DOHH2 (cell line): ENCODE data around the gene GTF3A.

ENCODE experiments used
- H3F3A ChIP-seq: fragments of 200-600 bp; sonication (generic), shearing (Covaris generic); 2 replicates; pipeline ENCODE4 v1.6.0; 2016; ENCODE audit warnings: antibody characterized with exemption, mild to moderate bottlenecking; ENCODE audit not compliant: control insufficient read depth, insufficient read depth
- H3K27ac ChIP-seq: fragments of 200-600 bp; sonication (generic); 2 replicates; pipeline ENCODE4 v1.5.1; 2014; ENCODE audit warnings: low read depth, mild to moderate bottlenecking, low read length, moderate library complexity
- H3K27me3 ChIP-seq: fragments of 200-600 bp; sonication (generic); 2 replicates; pipeline ENCODE4 v1.6.1; 2014; ENCODE audit warnings: mild to moderate bottlenecking, low read length, mixed read lengths; ENCODE audit not compliant: control insufficient read depth
- H3K36me3 ChIP-seq: fragments of 200-600 bp; sonication (generic); 2 replicates; pipeline ENCODE4 v1.6.1; 2014; ENCODE audit warnings: mild to moderate bottlenecking, low read length, moderate library complexity, mixed read lengths; ENCODE audit not compliant: control insufficient read depth
- H3K4me1 ChIP-seq: fragments of 200-600 bp; sonication (generic); 2 replicates; pipeline ENCODE4 v1.6.1; 2014; ENCODE audit warnings: mild to moderate bottlenecking, low read length, mixed read lengths; ENCODE audit not compliant: control insufficient read depth
- H3K4me2 ChIP-seq: fragments of 200-600 bp; sonication (generic); 2 replicates; pipeline ENCODE4 v1.6.0; 2014; ENCODE audit warnings: mild to moderate bottlenecking, low read length, moderate library complexity
- H3K4me3 ChIP-seq: fragments of 200-600 bp; sonication (generic); 2 replicates; pipeline ENCODE4 v1.5.1; 2014; ENCODE audit warnings: mild to moderate bottlenecking, low read length, mixed read lengths
- H3K79me2 ChIP-seq: fragments of 200-600 bp; sonication (generic); 2 replicates; pipeline ENCODE4 v1.6.1; 2014; ENCODE audit warnings: mild to moderate bottlenecking, low read length, mixed read lengths; ENCODE audit not compliant: control insufficient read depth
- H3K9me2 ChIP-seq: fragments of 200-600 bp; sonication (generic); replicated peaks from 2 replicates; pipeline ENCODE4 v1.6.1; 2014; ENCODE audit warnings: mild to moderate bottlenecking, low read length, mixed read lengths; ENCODE audit not compliant: control insufficient read depth
- H3K9me3 ChIP-seq: fragments of 200-600 bp; sonication (generic); 2 replicates; pipeline ENCODE4 v1.6.1; 2014; ENCODE audit warnings: antibody characterized with exemption, low read length, mixed read lengths; ENCODE audit not compliant: control insufficient read depth, insufficient read depth
- H4K20me1 ChIP-seq: fragments of 200-600 bp; sonication (generic); 2 replicates; pipeline ENCODE4 v1.6.0; 2014; ENCODE audit warnings: low read depth, mild to moderate bottlenecking, antibody characterized with exemption, low read length, moderate library complexity; ENCODE audit not compliant: control insufficient read depth, insufficient read depth
- EZH2phosphoT487 ChIP-seq: fragments of 200-600 bp; sonication (generic); IDR thresholded peaks from 2 replicates; pipeline ENCODE4 v1.6.1; 2017; ENCODE audit warnings: borderline replicate concordance, mild to moderate bottlenecking, antibody characterized with exemption, low read length, moderate library complexity, mixed read lengths
- TF ChIP-seq, protein P1 (sequence below): fragments of 200-600 bp; sonication (generic); IDR thresholded peaks from one replicate; pipeline ENCODE4 v1.5.1; 2014; ENCODE audit warnings: antibody characterized with exemption, mild to moderate bottlenecking, low read depth, low read length; ENCODE audit not compliant: poor library complexity, severe bottlenecking

The GTF3A gene

DNA sequence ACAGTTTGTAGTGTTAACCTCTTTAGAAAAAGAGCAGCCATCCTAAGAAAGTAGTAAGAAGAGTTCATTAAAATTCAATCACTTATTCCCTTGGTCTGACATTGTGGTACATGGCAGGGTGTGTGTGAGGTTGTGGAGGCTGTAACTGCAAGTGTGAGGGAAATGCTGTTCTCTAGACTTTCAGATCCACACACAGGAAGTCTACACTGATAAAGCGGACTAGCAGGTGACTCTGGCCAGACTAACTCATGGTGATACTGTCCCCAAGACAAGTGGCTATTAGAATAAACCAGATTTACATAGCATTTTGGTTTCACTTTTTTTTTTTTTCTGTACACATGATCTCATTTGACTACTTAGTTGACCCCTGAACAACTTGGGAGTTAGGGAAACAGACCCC, 16.0 kb downstream of the GTF3A start:
- H3F3A ChIP-seq, result peaks cover 11% of the 10 kb centered on the region
- H3K9me3 ChIP-seq, result no peaks in the 10 kb centered on the region
- TF ChIP-seq EZH2phosphoT487, result no peak
- TF ChIP-seq, protein P1, sequence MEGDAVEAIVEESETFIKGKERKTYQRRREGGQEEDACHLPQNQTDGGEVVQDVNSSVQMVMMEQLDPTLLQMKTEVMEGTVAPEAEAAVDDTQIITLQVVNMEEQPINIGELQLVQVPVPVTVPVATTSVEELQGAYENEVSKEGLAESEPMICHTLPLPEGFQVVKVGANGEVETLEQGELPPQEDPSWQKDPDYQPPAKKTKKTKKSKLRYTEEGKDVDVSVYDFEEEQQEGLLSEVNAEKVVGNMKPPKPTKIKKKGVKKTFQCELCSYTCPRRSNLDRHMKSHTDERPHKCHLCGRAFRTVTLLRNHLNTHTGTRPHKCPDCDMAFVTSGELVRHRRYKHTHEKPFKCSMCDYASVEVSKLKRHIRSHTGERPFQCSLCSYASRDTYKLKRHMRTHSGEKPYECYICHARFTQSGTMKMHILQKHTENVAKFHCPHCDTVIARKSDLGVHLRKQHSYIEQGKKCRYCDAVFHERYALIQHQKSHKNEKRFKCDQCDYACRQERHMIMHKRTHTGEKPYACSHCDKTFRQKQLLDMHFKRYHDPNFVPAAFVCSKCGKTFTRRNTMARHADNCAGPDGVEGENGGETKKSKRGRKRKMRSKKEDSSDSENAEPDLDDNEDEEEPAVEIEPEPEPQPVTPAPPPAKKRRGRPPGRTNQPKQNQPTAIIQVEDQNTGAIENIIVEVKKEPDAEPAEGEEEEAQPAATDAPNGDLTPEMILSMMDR, result no peak
- H4K20me1 ChIP-seq, result no peaks in the 10 kb centered on the region
- H3K36me3 ChIP-seq, result peaks cover 32% of the 10 kb centered on the region
- no peak overlapping the region for H3K4me3 ChIP-seq
- H3K9me2 ChIP-seq, result no peaks in the 10 kb centered on the region
- H3K4me2 ChIP-seq, result no peak overlapping the region
- no peak overlapping the region for H3K27ac ChIP-seq
- peaks cover under 1% of the 10 kb centered on the region for H3K79me2 ChIP-seq
- H3K4me1 ChIP-seq, result no peaks in the 10 kb centered on the region
- H3K27me3 ChIP-seq, result no peaks in the 10 kb centered on the region

DNA sequence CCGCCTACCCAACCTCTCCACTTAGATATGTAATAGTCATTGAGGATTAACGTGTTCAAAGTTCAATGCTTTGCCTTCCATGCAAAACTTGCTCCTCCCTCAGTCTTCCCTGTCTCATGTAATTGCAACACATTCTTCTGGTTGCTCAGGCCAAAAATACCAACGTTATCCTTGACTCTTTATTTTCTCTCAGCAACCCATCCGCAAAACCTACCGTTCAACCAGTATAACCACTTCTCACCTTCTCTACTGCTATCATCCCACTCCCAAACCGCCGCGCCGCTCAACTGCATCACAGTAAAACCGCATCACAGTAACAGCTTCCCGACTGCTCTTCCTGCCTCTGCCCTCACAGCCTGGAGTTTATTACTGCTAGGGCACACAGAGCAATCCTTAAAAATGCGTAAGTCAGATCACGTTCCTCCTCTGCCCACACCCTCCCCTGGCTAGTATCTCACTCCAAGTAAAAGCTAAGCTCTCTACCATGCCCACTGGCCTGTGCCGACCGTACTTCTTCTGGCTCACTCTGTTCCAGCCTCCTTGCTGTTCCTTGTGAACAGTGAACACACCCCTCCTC, 17.7 kb downstream of the GTF3A start:
- no peak overlapping the region for H3K4me3 ChIP-seq
- no peaks in the 10 kb centered on the region for H3K27me3 ChIP-seq
- no peaks in the 10 kb centered on the region for H3K9me2 ChIP-seq
- H3K4me2 ChIP-seq, result no peak overlapping the region
- H3K9me3 ChIP-seq, result no peaks in the 10 kb centered on the region
- peaks cover 10% of the 10 kb centered on the region for H3K4me1 ChIP-seq
- H3F3A ChIP-seq, result peaks cover under 1% of the 10 kb centered on the region; the same call in 1 of the 2 replicates
- no peak overlapping the region for H3K27ac ChIP-seq
- TF ChIP-seq, protein P1, result no peak
- no peak for TF ChIP-seq EZH2phosphoT487
- H3K36me3 ChIP-seq, result peaks cover 18% of the 10 kb centered on the region
- no peaks in the 10 kb centered on the region for H4K20me1 ChIP-seq
- H3K79me2 ChIP-seq, result peaks cover 17% of the 10 kb centered on the region

DNA sequence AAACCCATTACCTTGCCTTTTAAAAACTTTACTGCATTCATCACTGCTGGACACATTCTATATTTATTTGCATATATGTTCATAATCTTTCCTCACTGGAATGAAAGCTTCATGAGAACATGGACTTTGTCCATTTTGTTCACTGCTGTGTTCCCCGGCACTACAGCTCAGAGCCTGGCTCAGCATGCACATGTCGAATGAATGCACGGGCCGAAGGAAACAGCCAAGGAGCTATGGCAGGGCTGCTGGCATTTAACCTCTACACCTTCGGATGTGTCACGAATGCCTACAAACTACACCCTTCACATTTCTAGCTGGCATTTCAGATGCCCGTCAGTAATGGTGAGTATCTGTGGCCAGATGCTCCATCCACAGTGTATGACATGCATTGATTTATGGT, 18.4 kb downstream of the GTF3A start:
- Histone ChIP-seq H3K27ac (no peak overlapping the region), H3K4me1 (peaks cover 16% of the 10 kb centered on the region), H3K79me2 (peaks cover 23% of the 10 kb centered on the region), H3K9me2 (no peaks in the 10 kb centered on the region), H3F3A (no peaks in the 10 kb centered on the region; the same call in 1 of the 2 replicates), H3K27me3 (no peaks in the 10 kb centered on the region), H3K9me3 (no peaks in the 10 kb centered on the region), H3K36me3 (peaks cover 18% of the 10 kb centered on the region), H3K4me3 (no peak overlapping the region), H4K20me1 (no peaks in the 10 kb centered on the region), H3K4me2 (no peak overlapping the region)
- no peak for TF ChIP-seq EZH2phosphoT487
- TF ChIP-seq, protein P1, result no peak
